Cardiac fibroblast (primary cell): ENCODE measurements around the gene BMP7.
"Not testable (repeated sequence)": the region's sequence is repeated elsewhere in the genome, so short reads cannot be mapped to it uniquely, and the experiment has no call there.

ENCODE experiments used
- DNase-seq, 2 donors: peaks; one replicate each; pipeline versions ENCODE4 v3.0.0 to v3.0.0-alpha.2; 2010; ENCODE audit warnings: low read depth in 2 of 2
- H3K4me3 ChIP-seq, 2 donors: replicated peaks in 1 of 2; 1 replicate in 1 of 2; 2 replicates in 1 of 2; pipeline ENCODE4 v1.5.1; 2011; ENCODE audit warnings: low read depth in 2 of 2, low read length in 2 of 2, mild to moderate bottlenecking in 2 of 2, moderate library complexity in 1 of 2
- TF ChIP-seq, protein P1 (sequence below): IDR thresholded peaks from one replicate; pipeline ENCODE4 v1.5.1; 2011; ENCODE audit warnings: low read depth, mild to moderate bottlenecking, low read length, inconsistent platforms

BMP7 gene

DNA sequence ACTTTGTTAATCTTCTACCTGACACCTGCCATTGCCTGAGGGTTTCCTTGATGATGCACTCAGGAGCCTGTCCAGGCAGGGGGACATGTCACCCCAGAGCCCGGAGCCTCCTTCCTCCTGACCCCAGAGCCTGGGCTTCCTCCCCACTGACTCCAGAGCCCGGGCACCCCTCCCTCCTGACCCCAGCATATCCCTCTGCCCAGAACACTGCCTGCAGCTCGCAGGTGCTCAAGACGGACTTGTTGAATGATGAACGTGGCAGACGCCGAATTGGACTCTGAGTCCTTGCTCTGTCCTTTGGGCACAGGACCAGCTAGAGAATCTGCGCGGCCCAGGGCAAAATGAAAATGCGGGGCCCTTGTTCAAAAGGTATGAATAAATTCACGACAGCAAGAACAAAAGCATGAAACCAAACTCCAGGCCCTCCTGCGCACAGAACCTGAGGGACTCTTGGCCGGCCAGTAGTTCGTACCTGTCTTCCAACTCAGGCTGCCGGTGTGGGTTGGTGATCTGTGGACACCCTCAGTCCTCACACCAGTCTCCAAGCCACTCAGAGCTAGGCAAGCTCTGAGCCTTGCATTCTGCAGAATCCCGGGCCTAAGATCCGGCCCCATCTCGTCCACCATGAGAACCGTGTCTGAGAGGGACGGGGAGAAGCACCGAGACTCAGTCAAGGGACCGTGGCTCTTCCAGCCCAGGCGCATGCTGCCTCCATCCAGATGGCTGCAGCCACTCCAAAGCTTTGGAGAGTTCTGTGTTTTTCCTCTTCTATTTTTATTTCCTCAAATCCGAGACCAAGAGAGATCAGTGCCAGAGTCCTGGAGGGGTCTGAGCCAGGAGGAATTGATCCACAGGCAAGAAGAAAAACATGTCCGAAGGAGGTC is 104.7 kb downstream of the BMP7 start:
- no peak for DNase-seq
- TF ChIP-seq, protein P1, sequence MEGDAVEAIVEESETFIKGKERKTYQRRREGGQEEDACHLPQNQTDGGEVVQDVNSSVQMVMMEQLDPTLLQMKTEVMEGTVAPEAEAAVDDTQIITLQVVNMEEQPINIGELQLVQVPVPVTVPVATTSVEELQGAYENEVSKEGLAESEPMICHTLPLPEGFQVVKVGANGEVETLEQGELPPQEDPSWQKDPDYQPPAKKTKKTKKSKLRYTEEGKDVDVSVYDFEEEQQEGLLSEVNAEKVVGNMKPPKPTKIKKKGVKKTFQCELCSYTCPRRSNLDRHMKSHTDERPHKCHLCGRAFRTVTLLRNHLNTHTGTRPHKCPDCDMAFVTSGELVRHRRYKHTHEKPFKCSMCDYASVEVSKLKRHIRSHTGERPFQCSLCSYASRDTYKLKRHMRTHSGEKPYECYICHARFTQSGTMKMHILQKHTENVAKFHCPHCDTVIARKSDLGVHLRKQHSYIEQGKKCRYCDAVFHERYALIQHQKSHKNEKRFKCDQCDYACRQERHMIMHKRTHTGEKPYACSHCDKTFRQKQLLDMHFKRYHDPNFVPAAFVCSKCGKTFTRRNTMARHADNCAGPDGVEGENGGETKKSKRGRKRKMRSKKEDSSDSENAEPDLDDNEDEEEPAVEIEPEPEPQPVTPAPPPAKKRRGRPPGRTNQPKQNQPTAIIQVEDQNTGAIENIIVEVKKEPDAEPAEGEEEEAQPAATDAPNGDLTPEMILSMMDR = no peak
- no peak overlapping the region for H3K4me3 ChIP-seq

DNA sequence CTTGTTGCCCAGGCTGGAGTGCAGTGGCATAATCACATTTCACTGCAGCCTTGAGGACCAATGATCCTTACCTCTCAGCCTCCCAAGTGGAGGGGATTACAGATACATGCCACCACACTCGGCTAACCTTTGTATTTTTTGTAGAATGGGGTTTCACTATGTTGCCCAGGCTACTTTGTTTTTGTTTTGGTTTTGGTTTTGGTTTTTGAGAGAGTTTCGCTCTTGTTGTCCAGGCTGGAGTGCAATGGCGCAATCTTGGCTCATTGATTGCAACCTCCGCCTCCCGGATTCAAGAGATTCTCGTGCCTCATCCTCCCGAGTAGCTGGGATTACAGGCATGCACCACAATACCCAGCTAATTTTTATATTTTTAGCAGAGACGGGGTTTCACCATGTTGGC is 105.5 kb downstream of the BMP7 start:
- DNase-seq = no peak
- TF ChIP-seq, protein P1 = no peak
- no peak overlapping the region for H3K4me3 ChIP-seq

DNA sequence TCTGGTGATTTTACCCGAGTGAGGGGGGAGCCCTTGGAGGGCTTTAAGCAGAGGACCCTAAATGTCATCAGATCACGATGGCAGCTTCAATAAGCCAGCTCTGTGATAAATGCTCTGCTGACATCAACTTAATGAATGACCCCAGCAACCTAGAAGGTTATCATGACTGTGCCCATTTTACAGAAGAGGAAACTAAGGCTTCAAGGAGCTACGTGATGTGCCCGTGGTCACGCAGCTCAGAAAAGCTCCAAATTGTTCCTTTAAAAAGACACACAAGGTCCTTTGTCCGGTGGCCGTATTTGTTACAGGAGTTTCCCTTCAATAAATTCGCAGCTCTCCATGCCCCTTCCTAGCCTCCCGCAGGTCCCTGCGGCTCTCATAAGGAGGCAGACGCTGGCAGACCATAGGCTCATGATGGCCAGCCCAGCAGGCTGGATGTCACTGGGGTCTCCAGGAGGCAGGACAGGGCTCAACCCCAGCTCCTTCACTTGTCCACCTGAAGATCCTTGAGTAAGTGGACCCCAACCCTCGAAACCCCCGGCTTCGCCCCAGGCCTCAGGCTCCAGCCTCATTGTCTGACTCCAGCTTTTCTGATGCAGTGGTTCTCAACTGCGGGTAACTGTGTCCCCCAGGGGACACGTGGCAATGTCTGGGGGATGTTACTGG is 106.4 kb downstream of the BMP7 start:
- H3K4me3 ChIP-seq = no peak overlapping the region
- DNase-seq = no peak
- TF ChIP-seq, protein P1 = no peak

DNA sequence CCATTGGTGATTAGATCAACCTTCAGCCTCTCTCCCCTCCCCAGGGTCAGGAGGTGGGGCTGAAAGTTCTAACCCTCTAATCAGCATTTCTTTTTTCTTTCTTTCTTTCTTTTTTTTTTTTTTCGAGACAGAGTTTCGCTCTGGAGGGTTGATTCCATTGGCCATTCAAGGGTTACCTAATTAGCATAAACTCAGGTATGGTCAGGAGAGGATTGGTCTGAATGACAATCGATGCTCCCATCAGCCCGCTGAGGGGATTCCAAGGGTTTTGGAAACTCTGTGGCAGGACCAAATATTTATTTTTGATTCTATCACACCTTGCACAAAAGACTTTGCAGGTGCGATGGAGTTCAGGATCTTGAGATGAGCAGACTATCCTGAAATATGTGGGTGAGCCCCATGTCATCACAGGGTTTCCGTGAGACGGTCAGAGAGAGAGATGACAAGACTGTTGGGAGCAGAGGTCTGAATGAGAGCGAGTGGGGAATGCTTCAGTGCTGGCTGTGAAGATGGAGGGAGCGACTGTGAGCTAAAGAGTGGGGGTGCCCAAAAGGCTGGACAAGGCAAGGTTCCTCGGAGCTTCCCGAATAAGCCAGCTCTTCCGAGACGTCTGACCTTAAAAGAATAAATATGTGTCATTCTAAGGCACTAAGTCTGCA is 107.1 kb downstream of the BMP7 start:
- TF ChIP-seq, protein P1 = no peak
- DNase-seq = no peak
- H3K4me3 ChIP-seq = no peak overlapping the region

DNA sequence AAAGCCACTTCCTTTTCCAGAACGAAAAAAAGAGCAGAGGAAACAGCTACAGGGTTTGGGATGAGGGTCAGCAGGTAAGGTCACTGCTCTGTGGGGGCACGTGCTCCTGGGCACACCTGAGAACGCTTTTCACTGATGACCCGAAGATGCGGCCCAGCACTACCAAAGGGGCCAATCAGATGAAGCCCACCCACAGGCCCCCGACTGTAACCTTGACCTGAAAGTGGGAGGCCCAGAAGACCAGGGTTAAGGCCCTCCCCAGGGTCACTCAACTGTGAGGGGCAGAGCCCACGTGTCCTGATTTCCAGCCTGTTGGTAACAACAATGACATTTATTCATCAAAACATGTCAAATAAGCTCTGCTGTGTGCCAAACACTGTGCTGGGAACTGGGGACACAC is 108.0 kb downstream of the BMP7 start:
- TF ChIP-seq, protein P1 = no peak
- DNase-seq = no peak
- no peak overlapping the region for H3K4me3 ChIP-seq

DNA sequence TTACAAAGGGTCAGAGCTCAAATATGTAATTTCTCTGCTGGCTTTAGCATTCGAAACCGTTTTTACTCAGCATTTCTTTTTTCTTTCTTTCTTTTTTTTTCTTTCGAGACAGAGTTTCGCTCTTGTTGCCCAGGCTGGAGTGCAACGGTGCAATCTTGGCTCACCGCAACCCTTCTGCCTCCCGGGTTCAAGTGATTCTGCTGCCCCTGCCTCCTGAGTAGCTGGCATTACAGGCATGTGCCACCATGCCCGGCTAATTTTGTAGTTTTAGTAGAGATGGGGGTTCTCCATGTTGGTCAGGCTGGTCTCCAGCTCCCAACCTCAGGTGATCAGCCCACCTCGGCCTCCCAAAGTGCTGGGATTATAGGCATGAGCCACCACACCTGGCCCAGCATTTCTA is 108.7 kb downstream of the BMP7 start:
- DNase-seq, H3K4me3 ChIP-seq: not testable (repeated sequence)

DNA sequence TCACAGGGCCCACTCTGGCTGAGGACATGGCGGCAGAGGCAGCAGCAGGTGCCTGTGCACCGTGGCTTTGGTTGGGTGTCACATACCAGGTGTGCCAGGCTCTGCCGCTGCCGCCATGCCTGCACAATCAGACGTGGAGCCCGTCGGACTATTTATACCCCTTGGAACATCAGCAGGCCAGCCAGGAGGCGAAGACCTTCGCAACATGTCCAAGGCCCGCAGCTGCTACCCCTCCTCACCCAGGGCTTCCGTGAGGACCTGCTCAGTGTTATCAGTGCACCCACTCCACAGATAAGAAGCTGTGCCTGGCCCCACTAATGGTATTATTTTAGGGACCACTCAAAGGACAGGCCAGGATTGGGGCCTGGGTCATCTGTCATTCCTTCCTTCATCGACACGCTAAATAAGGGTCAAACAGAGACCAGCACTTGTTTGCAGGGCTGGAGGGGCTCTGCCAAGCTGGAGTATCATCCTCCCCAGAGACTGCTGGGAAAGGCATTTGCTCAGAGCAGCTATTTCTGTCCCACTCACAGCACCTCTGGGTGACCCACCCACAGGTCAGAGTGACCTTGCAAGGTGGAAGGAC is 109.2 kb downstream of the BMP7 start:
- no peak overlapping the region for H3K4me3 ChIP-seq
- TF ChIP-seq, protein P1 = no peak
- no peak for DNase-seq
